Gastroesophageal sphincter (tissue), 3 donors: ENCODE data around the gene KRTAP1-1.
"Not testable (repeated sequence)": the region's sequence is repeated elsewhere in the genome, so short reads cannot be mapped to it uniquely, and the experiment has no call there.

Experiments used
- EP300 ChIP-seq: sonication (generic); formaldehyde crosslinking; IDR thresholded peaks from one replicate; pipeline ENCODE4 v1.6.1; 2017; ENCODE audit warnings: antibody characterized with exemption, mild to moderate bottlenecking
- POLR2AphosphoS5 ChIP-seq: sonication (generic); formaldehyde crosslinking; IDR thresholded peaks from one replicate; pipeline ENCODE4 v1.6.1; 2017; ENCODE audit warnings: antibody characterized with exemption
- TF ChIP-seq, protein P1 (sequence below), 4 experiments: fragments of 200-600 bp in 2 of 4; fragments of 450-650 bp in 2 of 4; sonication (generic) in 1 of 4; IDR thresholded peaks; one replicate each; pipeline ENCODE4 v1.5.1; 2017 to 2019; ENCODE audit warnings: antibody characterized with exemption in 4 of 4, mild to moderate bottlenecking in 2 of 4, moderate library complexity in 2 of 4

DNA sequence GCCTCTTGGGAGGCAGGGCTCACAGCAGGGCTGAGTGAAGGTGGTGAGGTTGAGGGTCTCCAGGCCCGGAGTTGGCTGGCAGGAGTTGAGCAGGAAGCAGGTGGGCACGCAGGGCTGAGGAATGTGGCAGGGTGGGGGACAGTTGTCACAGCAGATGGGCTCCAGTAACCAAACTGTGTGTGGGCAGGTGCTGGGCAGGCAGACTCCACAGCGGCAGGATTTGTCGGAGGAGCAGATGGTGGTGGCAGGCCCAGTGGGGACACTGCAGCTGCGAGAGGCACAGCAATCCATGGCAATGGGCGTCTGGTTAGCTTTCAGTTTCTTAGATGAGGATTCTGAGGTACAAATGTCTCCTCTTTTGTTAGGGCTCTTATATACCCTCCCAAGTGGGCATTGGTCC lies 41.7 kb downstream of the KRTAP1-1 start, which contains the start of gene KRTAP3-2:
- TF ChIP-seq, protein P1, sequence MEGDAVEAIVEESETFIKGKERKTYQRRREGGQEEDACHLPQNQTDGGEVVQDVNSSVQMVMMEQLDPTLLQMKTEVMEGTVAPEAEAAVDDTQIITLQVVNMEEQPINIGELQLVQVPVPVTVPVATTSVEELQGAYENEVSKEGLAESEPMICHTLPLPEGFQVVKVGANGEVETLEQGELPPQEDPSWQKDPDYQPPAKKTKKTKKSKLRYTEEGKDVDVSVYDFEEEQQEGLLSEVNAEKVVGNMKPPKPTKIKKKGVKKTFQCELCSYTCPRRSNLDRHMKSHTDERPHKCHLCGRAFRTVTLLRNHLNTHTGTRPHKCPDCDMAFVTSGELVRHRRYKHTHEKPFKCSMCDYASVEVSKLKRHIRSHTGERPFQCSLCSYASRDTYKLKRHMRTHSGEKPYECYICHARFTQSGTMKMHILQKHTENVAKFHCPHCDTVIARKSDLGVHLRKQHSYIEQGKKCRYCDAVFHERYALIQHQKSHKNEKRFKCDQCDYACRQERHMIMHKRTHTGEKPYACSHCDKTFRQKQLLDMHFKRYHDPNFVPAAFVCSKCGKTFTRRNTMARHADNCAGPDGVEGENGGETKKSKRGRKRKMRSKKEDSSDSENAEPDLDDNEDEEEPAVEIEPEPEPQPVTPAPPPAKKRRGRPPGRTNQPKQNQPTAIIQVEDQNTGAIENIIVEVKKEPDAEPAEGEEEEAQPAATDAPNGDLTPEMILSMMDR (IDR thresholded peaks at IDR 0.05): not testable (repeated sequence)
- not testable (repeated sequence) for TF ChIP-seq EP300, POLR2AphosphoS5
